HG03103 (cell line): ENCODE data around the gene CTNND2.
"Not testable (repeated sequence)": the region's sequence is repeated elsewhere in the genome, so short reads cannot be mapped to it uniquely, and the experiment has no call there.

Experiments
- ATAC-seq: cut with Tn5 transposase; IDR thresholded peaks from one replicate; pipeline ENCODE4 v1.9.1; 2021; ENCODE audit warnings: low read depth; ENCODE audit not compliant: unreplicated experiment

CTNND2 gene

DNA sequence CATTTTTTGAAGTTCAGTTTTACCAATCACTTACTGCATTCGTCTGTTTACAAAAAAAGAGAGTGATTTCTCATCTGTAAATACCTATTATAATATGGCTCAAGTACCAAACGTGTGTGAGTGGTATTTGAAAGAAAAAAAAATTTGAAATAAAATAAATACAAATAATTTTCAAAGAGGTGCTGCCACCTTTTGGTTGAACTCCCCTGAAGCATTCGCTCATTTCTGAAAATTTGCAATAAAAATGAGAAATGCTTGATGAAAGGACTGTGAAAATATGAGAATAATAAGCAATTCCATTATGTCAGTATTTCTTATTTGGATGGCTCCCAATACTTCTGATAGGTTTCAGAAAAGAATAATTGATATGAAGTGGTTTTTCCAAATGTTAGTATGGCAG is 409.9 kb downstream of the CTNND2 start:
- ATAC-seq = no peak

DNA sequence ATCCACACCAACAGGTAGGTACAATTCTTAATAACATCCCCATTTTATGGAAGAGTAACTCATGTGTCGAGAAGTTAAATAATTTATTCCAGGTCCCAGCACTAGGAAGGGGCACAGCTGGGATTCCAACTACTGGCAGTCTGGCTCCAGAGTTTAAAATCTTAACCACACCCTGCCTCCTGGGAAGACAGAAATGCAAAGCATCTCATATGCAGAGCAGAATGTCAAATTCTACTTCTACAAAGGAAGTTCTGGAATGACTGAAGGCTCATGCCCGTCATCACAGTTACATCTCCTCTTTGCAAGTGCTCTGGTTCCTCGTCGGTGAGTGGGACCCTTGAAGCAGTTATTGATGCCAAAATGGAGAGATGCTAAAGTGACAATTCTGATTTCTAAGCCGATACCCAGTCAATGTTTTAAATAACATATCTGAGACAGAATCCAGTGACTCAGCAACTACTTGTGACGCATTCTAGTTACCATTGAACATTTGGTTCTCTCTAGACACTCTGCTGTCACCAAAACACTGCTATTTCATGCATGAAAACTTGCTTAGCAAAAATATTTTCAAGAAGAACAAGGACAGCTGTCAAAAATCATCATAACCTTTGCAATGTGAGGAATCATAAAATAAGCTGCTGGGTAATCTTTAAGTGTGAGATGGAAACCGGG is 412.7 kb downstream of the CTNND2 start:
- ATAC-seq = no peak

DNA sequence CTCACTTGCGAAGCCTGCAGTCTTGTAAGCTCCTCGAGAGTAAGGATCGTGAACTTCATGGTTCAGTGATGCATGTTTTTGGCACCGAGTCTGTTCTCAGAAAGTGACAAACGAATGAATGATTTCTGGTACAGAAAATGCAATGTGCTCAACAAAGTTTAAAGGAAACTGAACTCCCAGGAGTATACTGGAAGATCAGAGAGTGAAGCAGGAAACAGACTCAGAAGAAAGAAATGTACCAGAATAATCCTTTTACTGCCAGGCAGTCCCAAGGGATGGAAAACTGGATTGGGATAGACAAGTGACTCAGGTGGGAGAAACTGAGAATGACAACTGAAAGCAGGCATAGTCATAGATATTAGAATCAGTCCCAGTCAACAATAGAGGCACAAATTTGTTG is 420.6 kb downstream of the CTNND2 start:
- no peak for ATAC-seq

DNA sequence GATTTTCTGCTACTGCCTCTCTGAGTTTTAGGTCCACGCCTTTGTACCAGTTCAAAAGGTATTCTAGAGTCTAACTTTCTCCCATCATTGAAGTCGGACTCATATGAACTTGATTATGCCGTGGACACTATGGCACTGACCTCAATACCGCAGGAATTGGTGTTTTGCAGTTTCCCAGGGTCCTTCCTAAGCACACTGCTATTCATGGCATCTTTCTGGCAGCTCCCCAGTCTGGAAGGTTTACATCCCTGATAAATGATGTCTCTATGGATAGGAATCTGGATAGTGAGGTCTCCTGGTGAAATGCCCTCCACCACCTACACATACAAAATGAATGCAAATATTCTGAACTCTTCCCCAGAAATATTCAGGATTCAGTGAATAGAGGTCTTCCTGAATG is 422.2 kb downstream of the CTNND2 start:
- ATAC-seq = no peak

DNA sequence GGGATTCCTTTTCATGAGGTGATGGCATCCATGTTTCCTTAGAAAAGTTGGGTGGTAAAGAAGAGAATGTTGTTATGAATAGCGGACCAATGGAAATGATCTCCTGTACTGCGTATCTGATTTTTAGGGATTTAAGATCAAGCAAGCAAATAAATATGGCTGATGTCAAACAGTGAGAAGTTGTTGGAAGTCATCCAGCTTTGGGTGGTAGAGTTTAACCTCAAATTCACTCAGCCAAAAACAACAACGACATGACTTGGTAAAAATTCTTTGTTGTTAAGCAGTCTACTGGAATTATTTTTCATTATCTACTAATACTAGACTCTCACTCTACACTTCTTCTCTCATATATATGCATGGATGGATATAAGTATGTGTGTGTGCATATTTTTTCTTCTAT is 426.5 kb downstream of the CTNND2 start:
- no peak for ATAC-seq

DNA sequence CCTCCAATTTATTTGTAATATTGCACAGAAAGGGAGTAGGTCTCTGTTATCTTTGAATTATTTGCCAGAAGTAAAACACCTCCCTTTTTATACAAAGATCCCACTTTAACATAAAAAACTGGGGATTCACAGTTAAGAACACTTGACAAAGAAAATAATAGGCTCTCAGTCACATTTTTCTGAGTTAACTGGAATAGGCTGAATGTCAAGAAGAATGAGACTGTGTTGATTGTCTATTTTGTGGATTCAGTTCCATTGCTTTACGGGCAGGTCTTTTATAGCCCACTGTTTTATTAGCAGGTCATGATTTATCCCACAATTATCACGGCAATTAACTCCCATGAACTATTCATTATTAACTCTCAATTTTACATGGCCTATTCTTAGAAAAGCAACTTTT is 427.4 kb downstream of the CTNND2 start:
- ATAC-seq = no peak

DNA sequence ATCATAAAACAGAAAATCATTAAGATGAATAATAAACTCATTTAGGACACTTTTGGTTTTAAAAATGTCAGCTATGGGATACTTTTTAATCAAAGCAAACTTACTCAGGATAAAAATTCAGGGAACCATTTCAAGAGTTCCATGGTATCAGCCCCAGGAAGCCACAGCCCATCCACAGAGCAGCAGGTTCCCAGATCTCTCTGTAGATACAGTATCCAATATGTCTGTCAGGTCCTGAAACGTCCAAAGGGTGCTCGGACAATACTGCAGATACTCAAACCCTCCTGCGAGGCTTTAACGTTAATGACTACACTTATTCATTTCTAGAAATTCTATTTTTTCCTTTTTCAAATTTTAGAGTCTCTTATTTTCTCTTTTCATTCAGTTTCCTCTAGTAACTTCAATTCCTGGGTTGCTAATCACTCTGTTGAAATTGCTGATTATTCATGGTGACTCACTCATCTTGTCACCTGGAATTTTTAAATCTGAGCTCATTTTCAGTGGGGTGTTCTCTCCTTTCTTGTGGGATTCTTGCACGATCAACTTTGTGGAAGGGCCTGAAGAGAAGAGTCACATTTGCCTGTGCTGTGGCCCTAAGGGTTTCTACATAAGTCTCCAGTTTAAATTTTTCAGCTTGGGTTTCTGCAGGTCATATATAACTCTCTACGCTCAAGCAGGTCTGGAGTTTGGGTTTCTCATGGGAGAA is 435.8 kb downstream of the CTNND2 start:
- no peak for ATAC-seq

DNA sequence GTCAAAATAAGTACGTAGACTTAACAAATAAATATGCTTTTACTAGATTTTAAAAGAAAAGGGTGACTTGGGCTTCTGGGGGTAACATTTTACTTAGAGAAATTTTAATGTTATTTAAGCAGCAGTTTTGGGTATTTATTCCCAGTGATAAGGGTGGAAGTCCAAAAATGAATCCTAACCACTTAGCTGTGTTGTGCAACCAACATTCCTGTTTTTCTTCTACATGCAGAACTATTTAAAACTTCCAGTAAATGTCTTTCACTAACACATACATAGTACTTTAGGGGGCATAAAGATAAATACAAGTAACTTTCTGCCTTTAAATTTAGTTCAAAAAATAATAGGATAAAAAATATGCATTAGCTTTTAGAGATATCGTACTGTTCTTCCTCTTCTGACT is 436.7 kb downstream of the CTNND2 start:
- no peak for ATAC-seq

DNA sequence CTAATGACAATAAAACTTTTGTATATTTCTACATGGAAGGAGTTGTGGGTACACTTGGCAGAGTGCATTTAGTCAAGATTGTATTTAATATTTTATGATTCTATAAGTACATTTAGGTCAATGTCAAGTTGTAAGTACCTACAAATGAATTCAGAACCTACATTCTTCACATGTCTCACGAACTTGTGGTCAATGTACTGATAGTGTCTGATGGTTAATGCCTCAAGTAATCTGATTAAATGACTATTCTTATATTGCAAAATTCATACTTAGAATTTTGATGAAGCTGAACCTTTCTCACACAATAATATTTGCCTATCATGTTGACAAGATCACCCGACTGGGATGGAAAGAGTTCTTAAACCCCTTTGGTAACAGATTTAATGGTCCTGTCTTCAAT is 444.5 kb downstream of the CTNND2 start:
- no peak for ATAC-seq

DNA sequence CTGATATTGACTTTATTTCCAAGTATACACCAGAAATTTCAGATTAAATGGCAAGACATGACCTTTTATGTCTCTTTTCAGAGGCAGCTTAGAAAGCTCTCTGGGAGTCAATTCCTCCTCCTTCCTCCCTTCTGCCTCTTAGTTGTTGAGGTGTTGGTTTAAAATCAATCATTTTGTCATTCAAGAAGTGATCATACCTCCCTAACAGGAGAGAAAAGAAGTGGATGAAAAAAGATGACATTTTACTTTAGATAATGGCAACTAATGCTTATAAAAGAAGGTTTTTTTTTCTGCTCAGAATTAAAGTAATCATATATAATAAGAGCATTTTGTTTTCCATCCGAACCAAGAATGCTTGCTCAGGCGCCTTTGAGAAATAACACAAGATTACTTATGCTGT is 448.7 kb downstream of the CTNND2 start:
- no peak for ATAC-seq

DNA sequence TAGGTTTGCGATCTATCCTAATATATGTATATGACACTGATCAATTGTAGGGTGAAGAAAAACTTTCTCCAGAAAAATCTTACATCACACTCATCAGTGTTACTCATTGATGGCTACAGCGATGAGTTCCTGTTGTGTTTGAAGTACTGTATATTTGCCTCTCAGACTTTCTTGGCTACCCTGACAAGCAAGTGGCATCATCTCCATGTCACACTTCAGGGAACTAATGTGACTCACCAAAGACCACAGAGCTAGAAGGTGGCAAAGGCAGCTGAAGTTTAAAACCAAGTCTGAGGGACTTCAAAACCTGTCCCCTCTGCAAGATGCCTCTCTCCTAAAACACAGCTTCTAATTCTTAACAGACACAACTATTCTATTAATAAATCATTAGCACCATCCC is 451.4 kb downstream of the CTNND2 start:
- ATAC-seq = no peak

DNA sequence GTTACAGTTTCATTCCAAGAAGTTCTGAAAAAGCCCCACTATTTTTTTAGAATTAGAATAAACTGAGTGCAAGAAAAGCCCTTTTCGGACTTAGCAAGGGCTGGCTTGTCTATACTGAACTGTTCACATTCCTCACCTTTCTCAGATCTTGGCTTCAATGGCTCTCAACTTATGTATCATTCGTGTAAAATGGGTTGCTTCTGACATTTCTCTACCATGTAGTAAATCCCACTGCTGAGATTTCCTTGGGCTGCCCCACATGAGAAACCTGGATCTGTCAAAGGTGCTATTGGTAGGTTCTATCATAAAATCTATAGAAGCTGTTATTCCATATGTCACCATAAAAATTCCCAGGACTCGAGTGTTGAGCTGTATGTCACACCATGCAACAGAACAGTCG is 454.3 kb downstream of the CTNND2 start:
- ATAC-seq = no peak

DNA sequence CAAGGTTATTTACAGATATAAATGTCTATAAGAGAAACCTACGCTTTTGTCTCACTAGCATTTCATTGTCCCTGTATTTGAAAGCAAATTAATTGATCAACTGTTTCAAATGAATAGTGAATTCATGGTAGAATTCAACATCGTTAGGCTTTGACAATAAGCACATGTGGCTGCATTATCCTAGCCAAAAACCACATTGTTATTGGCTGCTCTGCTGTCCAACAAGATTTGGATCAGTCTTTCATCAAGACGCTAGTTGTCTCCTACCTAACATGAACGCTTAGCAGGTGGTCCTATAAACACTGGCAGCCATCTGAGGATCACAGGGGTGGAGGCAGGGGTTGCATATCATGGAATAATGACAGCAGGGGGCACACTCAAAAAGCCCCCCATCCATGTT is 455.0 kb downstream of the CTNND2 start:
- ATAC-seq = no peak

DNA sequence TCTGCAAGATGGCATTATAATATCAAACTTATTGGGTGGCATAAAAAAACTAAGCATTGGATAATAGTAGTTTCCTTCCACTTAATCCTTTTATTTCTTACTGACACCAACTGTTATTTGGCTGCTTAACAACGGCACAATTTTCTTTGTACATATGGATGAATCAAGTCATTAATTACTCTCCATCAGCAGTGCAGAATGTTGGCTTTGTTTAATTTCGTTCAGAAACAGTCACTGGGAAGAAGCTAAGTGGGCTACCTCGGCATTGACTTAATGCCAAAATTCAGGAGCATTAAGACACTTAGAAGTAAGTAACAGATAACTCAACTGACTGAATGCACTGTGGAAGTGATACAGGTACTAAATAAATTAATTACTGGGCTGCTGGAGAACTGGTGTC is 460.4 kb downstream of the CTNND2 start:
- ATAC-seq = no peak

DNA sequence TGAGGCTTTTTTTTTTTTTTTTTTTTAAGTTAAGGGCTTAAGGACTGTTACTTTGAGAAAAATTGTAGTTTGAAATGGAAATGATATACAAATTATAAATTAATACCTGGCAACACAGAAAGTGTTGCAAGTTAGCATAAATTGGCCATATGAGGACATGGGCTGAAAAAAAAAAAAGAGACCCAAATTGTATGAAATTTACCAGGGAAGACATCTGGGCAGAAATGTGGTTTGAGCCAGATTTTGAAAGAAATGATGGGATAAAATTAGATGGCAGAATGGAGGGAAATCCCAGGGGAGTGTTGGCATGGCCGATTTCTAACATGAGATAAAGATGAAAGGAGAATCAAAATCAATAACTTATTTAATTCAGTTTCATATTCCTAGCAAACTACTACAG is 472.1 kb downstream of the CTNND2 start:
- ATAC-seq = no peak

DNA sequence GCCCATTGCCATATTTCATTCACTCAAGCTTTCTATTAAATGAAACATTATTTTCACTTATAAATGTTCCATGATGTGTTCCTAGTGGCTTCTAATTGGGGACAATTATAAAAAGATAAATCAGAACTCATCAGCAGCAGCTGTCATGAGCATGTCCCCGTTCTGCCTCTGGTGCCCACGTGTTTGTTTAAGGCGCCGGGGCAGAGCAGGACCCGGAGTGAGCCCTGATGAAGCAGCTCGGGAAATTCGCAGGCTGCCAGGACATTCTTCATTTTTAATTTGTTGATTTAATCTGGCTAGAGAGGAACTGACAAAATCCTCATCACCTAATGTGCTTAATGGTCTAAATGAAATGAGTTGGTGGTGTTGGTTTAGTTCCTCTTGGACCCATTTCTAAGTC is 475.0 kb downstream of the CTNND2 start:
- no peak for ATAC-seq

DNA sequence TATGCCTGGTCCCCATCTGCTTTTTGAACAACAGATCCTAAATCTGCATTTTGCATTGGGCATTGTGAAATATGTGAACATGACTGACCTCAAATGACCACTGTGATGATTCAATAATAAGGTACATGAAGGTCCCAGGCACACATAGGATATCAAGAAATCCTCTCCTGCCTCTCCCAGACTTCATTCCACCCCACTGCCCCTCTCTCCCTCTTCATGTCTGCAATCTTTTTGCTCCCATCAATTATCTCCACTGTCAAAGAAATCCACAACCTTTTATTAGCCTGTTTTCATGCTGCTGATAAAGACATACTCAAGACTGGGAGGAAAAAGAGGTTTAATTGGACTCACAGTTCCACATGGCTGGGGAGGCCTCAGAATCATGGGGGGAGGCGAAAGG is 476.7 kb downstream of the CTNND2 start:
- ATAC-seq = no peak

DNA sequence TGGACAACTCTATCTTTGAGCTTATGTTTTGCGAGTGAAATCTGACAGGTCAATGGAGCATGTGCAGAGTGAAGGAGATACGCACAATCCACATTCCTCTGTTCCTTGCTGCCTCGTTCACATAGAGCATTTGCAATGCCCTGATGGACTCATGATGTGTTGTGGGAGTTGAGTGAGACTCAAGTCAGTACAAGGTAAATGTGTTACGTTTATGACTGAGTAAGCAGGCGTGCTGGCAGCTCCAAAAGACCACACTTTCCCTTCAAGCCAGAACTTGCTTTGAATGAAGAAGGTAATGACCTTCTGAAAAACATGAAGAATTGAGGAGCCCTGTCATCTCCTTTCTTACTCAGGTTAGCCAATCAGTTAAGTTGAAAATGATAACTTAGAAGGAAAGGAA is 477.8 kb downstream of the CTNND2 start:
- ATAC-seq = no peak

DNA sequence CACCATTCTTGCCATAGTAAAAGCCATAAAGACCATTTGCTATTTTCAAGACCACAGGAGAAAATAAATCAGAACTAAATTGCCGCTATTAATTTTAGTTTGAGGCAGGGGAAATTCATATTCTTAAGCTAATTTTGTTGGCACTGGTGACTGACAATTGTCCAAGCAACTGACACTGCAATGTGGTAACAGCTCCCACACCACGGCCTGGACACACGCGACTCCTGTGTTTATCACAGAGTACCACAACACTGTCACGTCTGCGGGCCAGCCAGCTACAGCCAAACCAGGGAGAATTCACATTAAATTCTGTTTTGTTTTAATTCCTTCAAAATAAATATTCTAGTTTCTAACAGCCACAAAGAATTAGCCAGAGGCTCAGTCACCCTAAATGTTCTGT is 481.9 kb downstream of the CTNND2 start:
- no peak for ATAC-seq

DNA sequence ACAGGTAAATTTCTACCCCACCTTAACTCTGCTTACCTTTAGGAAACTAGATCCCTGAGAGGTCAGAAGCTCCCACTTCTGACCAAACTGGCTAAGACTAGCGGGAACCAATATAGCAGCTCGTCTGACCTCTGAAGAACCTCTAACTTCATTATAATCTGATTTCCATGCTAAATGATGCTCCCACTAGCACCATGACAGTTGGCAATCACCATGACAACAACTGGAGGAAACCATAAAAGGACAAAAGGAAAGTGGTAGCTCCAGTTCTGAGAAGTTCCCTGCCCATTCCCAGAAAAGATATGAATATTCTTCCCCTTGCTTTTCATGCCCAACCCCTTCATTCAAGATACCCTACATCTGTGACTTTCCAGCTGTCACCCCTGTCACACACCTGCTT is 483.3 kb downstream of the CTNND2 start:
- ATAC-seq = no peak

DNA sequence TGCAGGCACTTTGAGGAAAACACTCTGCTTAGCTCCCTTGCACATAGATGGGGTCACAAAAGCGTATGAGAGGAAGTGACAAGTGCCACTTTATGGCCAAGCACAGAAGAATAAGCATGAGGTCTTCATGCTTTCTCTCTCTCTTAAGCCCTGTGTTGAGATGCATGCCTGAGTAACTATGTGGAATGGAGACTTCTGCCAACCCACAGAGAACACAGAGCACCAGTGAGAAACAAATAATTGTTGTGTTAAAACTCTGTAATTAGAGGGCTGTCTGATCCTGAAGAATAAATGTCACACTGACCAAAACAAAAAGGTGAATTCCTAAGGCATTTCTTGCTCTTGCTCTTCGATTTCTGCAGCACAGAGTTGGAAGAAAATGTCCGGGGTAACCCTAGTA is 488.5 kb downstream of the CTNND2 start:
- no peak for ATAC-seq

DNA sequence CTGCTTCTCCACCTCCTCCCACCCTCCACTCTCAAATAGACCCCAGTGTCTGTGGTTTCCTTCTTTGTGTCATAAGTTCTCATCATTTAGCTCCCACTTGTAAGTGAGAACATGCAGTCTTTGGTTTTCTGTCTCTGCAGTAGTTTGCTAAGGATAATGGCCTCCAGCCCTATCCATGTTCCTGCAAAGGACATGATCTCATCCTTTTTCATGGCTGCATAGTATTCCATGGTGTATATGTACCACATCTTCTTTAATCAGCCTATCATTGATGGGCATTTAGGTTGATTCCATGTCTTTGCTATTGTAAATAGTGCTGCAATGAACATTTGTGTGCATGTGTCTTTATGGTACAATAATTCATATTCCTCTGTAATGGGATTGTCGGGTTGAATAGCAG is 489.5 kb downstream of the CTNND2 start:
- not testable (repeated sequence) for ATAC-seq

DNA sequence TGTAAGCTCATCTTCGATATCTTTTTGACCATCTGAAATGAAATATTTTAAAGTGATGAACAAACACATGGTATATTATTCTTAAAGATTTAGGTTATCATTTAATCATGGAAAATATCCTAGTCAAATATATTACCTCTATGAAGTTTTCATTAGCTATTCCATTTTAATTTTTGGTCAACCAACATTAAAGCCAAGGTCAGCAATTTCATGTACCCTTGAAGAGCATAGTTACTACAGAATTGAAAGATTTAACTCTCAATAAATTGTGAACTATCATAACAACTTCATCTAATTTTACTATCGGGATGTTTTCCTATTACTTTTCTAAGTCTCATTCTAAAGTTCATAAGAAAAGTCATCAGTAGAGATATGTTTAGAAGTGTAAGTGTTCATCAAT is 492.6 kb downstream of the CTNND2 start:
- ATAC-seq = no peak
